ENCODE results near the gene RHBDF2. TPM values are rescaled to one million over a fixed set of nuclear protein-coding genes. Genes with fewer than 3 reads are reported as not detected.

The RHBDF2 gene
- total and polyA plus RNA-seq, 2 donors (not counting 3 experiments of a cell fraction or from before 2014, with no cell fraction given): 25.5 to 38.5 TPM

DNA sequence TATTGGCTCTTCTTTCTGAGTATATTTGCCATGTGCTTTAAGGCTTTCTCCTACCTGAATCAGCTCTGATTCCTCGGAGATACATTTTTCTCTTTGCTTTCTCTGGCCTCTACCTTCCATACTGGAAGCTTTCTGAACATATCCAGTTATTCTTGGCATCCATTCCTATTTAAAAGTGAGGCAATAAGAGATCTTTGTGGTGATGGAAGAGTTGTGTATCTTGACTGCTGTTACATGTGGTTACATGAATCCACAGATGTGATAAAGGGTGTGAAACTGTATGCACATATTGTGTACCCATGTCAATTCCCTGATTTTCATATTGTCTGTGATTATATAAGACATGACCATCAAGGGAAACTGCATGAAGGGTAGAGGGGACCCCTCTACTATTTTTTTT, 72.7 kb downstream of the RHBDF2 start:
- Histone ChIP-seq H3K9me1 (replicated peaks; ENCODE audit: control insufficient read depth, extremely low read depth, insufficient read depth, low read length) (no peaks in the 10 kb centered on the region), H3K4me1 (ENCODE audit: control insufficient read depth, extremely low read depth, insufficient read depth, low read length) (peaks cover 22% of the 10 kb centered on the region), H3K4me3 (replicated peaks in 1 of 3; ENCODE audit: insufficient read depth in 1 of 3, low read depth in 1 of 3, low read length in 3 of 3) (peak overlapping the region in 1 of 3 experiments; percentile 28), H4K20me1 (replicated peaks; ENCODE audit: control insufficient read depth, extremely low read depth, insufficient read depth, low read length) (no peaks in the 10 kb centered on the region), H3K27me3 (ENCODE audit: control insufficient read depth in 2 of 2, insufficient read depth in 2 of 2, low read length in 2 of 2) (no peaks in the 10 kb centered on the region), H3K79me2 (ENCODE audit: control insufficient read depth, insufficient read depth, low read length) (peaks cover 26% of the 10 kb centered on the region), H2AFZ (ENCODE audit: low read depth, low read length) (no peak overlapping the region), H3K9me3 (replicated peaks; ENCODE audit: control insufficient read depth, insufficient read depth, low read length) (no peaks in the 10 kb centered on the region), H3K27ac (ENCODE audit: insufficient read depth, low read depth, low read length) (no peak overlapping the region), H3K9ac (replicated peaks; ENCODE audit: extremely low read depth, insufficient read depth, low read length) (no peak overlapping the region), H3K4me2 (ENCODE audit: insufficient read depth, low read length) (peak overlapping the region; percentile 70), H3K36me3 (ENCODE audit: control insufficient read depth in 2 of 2, extremely low read depth in 1 of 2, insufficient read depth in 2 of 2, low read length in 2 of 2) (no peaks in the 10 kb centered on the region)
- TF ChIP-seq JUN (IDR thresholded peaks at IDR 0.05; ENCODE audit: borderline replicate concordance, insufficient read depth, insufficient read length, low read depth) (no peak), POLR2A (IDR thresholded peaks at IDR 0.05; ENCODE audit: low read depth, low read length) (no peak), MYC (IDR thresholded peaks at IDR 0.05; ENCODE audit: low read depth, low read length) (no peak), FOS (IDR thresholded peaks at IDR 0.05; ENCODE audit: borderline replicate concordance, insufficient read depth, low read length) (no peak)
- TF ChIP-seq, protein P1, sequence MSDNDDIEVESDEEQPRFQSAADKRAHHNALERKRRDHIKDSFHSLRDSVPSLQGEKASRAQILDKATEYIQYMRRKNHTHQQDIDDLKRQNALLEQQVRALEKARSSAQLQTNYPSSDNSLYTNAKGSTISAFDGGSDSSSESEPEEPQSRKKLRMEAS (IDR thresholded peaks at IDR 0.05; ENCODE audit: insufficient read depth, insufficient read length): no peak
- dilution Hi-C loops (cut with MboI; ENCODE audit: extremely low pct_ligation_motif_present, low sequenced_read_pairs) (loop anchor here (25.0 kb wide), 1 partner anchor 216 kb away; no protein-coding TSS in a partner anchor), intact Hi-C loops (cut with micrococcal nuclease) (no loop called here)
- FAIRE-seq (no peak), DNase-seq (ENCODE audit: low read depth, low spot score) (no peak)
- no TSS peak for BruUV-seq (replicated peaks)
- ChIA-PET POLR2A (no interaction called here), CTCF (interaction anchor here (1.2 to 3.4 kb wide), 7 partner anchors 11 to 75 kb away, joined by 3 to 25 read pairs (median 9); no protein-coding TSS in a partner anchor)

DNA sequence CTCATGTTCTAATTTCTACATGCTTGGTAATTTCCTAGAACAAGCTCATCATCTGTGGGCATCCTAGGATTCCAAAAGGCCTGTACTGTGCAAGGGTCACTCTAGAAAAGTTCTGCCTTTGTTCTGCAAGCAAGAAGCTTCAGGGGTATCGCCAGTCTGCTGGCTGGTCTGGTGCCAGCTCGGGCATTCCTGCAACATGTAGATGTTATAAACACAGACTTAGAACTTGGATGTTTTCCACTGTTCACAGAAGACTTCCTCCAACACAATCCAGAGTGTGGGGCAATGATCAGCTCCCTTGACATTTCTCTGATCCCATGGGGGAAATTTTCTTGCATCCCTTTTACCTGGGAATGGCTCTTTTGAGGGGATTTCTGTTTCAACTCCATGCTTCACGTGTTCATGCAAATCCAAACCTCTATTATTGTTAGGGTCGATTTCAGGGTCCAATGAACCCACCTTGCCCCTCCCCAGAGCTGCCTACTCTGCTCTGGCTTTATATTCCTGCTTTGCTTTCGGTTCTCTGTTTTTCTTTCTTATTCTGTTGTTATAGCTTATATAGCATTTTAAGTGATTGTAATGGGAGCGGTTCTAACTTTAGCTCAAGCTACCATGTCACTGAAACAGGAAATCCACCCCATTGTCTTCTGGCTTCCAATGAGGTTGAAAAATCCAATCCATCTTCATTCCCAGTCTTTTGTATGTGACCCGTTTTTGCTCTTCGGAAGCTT, 73.6 kb downstream of the RHBDF2 start:
- intact Hi-C loops (cut with micrococcal nuclease) (no loop called here), dilution Hi-C loops (cut with MboI; ENCODE audit: extremely low pct_ligation_motif_present, low sequenced_read_pairs) (loop anchor here (25.0 kb wide), 1 partner anchor 215 kb away; no protein-coding TSS in a partner anchor)
- TF ChIP-seq POLR2AphosphoS5 (IDR thresholded peaks at IDR 0.05; ENCODE audit: insufficient read depth, low read depth, low read length) (no peak), POLR2A (IDR thresholded peaks at IDR 0.05; ENCODE audit: low read depth, low read length) (no peak), EZH2 (IDR thresholded peaks at IDR 0.05; ENCODE audit: borderline replicate concordance, low read depth, low read length, severe bottlenecking) (no peak), JUN (IDR thresholded peaks at IDR 0.05; ENCODE audit: borderline replicate concordance, insufficient read depth, insufficient read length, low read depth) (no peak), MYC (IDR thresholded peaks at IDR 0.05; ENCODE audit: low read depth, low read length) (no peak), FOS (IDR thresholded peaks at IDR 0.05; ENCODE audit: borderline replicate concordance, insufficient read depth, low read length) (no peak), GATA2 (IDR thresholded peaks at IDR 0.05; ENCODE audit: insufficient read depth, insufficient read length, low read depth, low read length) (no peak)
- TF ChIP-seq, protein P2, sequence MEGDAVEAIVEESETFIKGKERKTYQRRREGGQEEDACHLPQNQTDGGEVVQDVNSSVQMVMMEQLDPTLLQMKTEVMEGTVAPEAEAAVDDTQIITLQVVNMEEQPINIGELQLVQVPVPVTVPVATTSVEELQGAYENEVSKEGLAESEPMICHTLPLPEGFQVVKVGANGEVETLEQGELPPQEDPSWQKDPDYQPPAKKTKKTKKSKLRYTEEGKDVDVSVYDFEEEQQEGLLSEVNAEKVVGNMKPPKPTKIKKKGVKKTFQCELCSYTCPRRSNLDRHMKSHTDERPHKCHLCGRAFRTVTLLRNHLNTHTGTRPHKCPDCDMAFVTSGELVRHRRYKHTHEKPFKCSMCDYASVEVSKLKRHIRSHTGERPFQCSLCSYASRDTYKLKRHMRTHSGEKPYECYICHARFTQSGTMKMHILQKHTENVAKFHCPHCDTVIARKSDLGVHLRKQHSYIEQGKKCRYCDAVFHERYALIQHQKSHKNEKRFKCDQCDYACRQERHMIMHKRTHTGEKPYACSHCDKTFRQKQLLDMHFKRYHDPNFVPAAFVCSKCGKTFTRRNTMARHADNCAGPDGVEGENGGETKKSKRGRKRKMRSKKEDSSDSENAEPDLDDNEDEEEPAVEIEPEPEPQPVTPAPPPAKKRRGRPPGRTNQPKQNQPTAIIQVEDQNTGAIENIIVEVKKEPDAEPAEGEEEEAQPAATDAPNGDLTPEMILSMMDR (IDR thresholded peaks at IDR 0.05; ENCODE audit: extremely low read depth in 1 of 2, insufficient read depth in 1 of 2, low read depth in 1 of 2, low read length in 2 of 2): no peak
- TF ChIP-seq, protein P1 (IDR thresholded peaks at IDR 0.05; ENCODE audit: insufficient read depth, insufficient read length): no peak
- Histone ChIP-seq H3K36me3 (ENCODE audit: control insufficient read depth in 2 of 2, extremely low read depth in 1 of 2, insufficient read depth in 2 of 2, low read length in 2 of 2) (no peaks in the 10 kb centered on the region), H4K20me1 (replicated peaks; ENCODE audit: control insufficient read depth, extremely low read depth, insufficient read depth, low read length) (no peaks in the 10 kb centered on the region), H3K9me1 (replicated peaks; ENCODE audit: control insufficient read depth, extremely low read depth, insufficient read depth, low read length) (no peaks in the 10 kb centered on the region), H2AFZ (ENCODE audit: low read depth, low read length) (no peak overlapping the region), H3K27me3 (ENCODE audit: control insufficient read depth in 2 of 2, insufficient read depth in 2 of 2, low read length in 2 of 2) (no peaks in the 10 kb centered on the region), H3K79me2 (ENCODE audit: control insufficient read depth, insufficient read depth, low read length) (peaks cover 22% of the 10 kb centered on the region), H3K4me2 (ENCODE audit: insufficient read depth, low read length) (peak overlapping the region; percentile 70), H3K4me3 (replicated peaks in 1 of 3; ENCODE audit: insufficient read depth in 1 of 3, low read depth in 1 of 3, low read length in 3 of 3) (peak overlapping the region in 1 of 3 experiments; percentile 28), H3K9ac (replicated peaks; ENCODE audit: extremely low read depth, insufficient read depth, low read length) (peak overlapping the region; percentile 6), H3K4me1 (ENCODE audit: control insufficient read depth, extremely low read depth, insufficient read depth, low read length) (peaks cover 22% of the 10 kb centered on the region), H3K9me3 (replicated peaks; ENCODE audit: control insufficient read depth, insufficient read depth, low read length) (no peaks in the 10 kb centered on the region), H3K27ac (ENCODE audit: insufficient read depth, low read depth, low read length) (peak overlapping the region; percentile 45)
- CTCF ChIA-PET: interaction anchor here (1.0 to 3.4 kb wide), 12 partner anchors 10 to 246 kb away, joined by 3 to 25 read pairs (median 6); no protein-coding TSS in a partner anchor
- FAIRE-seq (peak; percentile 60), DNase-seq (ENCODE audit: low read depth, low spot score) (peak; percentile 84)
- POLR2A ChIA-PET: interaction anchor here (0.5 to 0.6 kb wide), 2 partner anchors 45 to 227 kb away, joined by 3 read pairs; no protein-coding TSS in a partner anchor
- BruUV-seq (replicated peaks): no TSS peak
